Measurements from ENCODE around the gene IL37.
"Not testable (repeated sequence)": the region's sequence is repeated elsewhere in the genome, so short reads cannot be mapped to it uniquely, and the experiment has no call there.

Gene IL37

GRCh38 chr2:112923967-112924338 lies 13.0 kb downstream of the IL37 start:
- DNase-seq, result no peak

GRCh38 chr2:112924360-112924759 lies 13.4 kb downstream of the IL37 start:
- no peak for DNase-seq

- DNase-seq, result no peak
Observed at GRCh38 chr2:112924821-112925220, 13.9 kb downstream of the IL37 start.

- DNase-seq, result no peak
Observed at GRCh38 chr2:112926707-112927106, 15.7 kb downstream of the IL37 start.

GRCh38 chr2:112927745-112928144 lies 16.8 kb downstream of the IL37 start:
- no peak for DNase-seq

GRCh38 chr2:112933261-112933660 lies 22.3 kb downstream of the IL37 start:
- DNase-seq, result no peak

- not testable (repeated sequence) for DNase-seq
Observed at GRCh38 chr2:112934117-112934516, 23.2 kb downstream of the IL37 start.

GRCh38 chr2:112936927-112937232 lies 25.9 kb downstream of the IL37 start:
- DNase-seq, result no peak

- DNase-seq, result no peak
Observed at GRCh38 chr2:112938904-112939303, 27.9 kb downstream of the IL37 start.

- no peak for DNase-seq
Observed at GRCh38 chr2:112939425-112939824, 28.5 kb downstream of the IL37 start.

- no peak for DNase-seq
Observed at GRCh38 chr2:112940859-112941625, 30.1 kb downstream of the IL37 start.

- peak; percentile 11 for DNase-seq
Observed at GRCh38 chr2:112941753-112942653, 31.0 kb downstream of the IL37 start.

GRCh38 chr2:112942654-112943002 lies 31.7 kb downstream of the IL37 start:
- DNase-seq, result no peak

GRCh38 chr2:112944971-112945370 lies 34.0 kb downstream of the IL37 start:
- no peak for DNase-seq

GRCh38 chr2:112946086-112946485 lies 35.1 kb downstream of the IL37 start:
- DNase-seq, result no peak

- no peak for DNase-seq
Observed at GRCh38 chr2:112947374-112947773, 36.4 kb downstream of the IL37 start.

- no peak for DNase-seq
Observed at GRCh38 chr2:112949456-112949855, 38.5 kb downstream of the IL37 start.

GRCh38 chr2:112954364-112954763 lies 43.4 kb downstream of the IL37 start:
- no peak for DNase-seq

GRCh38 chr2:112957511-112957910 lies 46.5 kb downstream of the IL37 start:
- no peak for DNase-seq

- no peak for DNase-seq
Observed at GRCh38 chr2:112958428-112959108, 47.6 kb downstream of the IL37 start.

- DNase-seq, result no peak
Observed at GRCh38 chr2:112959109-112959812, 48.3 kb downstream of the IL37 start.

- no peak for DNase-seq
Observed at GRCh38 chr2:112960230-112960825, 49.4 kb downstream of the IL37 start.
